HUDEP-2 (cell line): ENCODE measurements around the gene CARD8.
A peak's percentile ranks its signal among the peaks of the same experiment; 100 is the strongest.

ENCODE experiments used
- DNase-seq, 76 experiments: peaks; one replicate each; lab custom pipeline; 2025; ENCODE audit not compliant: unreplicated experiment in 76 of 76; lab: John Stamatoyannopoulos, UW

The CARD8 gene

DNA sequence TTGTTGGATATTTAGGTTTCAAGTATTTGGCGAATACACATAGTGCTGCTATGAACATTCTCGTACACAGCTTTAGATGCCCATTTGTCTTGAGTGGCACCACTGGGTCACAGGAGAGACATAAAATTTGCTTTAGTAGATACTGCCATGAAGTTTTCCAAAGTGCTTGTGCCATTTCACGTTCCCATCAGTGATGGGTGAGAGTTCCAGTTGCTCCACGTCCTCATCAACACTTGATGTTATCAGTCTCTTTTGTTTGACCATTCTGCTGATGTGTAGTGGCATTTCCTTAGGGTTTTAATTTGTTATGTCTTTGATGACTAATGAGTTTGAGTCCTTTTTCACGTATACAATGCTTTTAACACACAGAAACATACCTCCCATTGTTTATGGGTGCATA lies 74.2 kb downstream of the CARD8 start:
- no peak for DNase-seq

DNA sequence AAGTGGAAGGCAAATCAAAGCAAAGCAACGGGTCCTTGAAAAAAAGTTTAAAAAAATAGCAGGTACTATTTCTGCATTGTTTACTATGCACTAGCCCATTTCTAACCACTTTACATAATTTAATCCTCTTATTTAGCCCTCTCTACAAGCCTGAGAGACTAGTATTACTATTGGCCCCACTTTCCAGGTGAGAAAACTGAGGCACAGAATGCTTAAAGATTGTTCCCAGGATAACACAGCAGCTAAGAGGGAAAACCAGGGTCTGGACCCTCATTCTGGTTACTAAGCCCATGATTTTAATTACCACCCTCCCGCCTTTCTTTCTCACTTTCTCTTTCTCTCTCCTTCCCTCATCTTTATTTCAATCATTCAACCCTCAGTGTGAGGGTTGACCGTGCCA lies 79.5 kb downstream of the CARD8 start:
- DNase-seq = no peak

DNA sequence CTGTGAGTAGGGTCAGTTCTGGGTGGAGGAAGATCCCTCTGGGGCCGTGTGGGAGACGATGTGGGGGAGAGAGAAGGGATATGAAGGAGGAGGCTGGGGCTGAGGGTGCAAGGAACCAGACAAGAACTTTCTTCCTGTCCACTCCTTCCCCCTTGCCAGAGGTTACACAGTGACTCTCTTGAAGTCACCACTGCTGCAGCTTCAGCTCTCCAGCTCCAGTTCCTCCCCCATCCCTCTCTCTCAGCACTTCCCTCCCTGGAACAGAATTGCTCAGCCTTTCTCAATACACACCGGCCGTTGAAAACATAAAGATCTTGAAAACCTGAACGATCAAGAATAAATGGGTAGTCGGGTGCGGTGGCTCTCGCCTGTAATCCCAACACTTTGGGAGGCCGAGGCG lies 80.1 kb downstream of the CARD8 start:
- DNase-seq = no peak

DNA sequence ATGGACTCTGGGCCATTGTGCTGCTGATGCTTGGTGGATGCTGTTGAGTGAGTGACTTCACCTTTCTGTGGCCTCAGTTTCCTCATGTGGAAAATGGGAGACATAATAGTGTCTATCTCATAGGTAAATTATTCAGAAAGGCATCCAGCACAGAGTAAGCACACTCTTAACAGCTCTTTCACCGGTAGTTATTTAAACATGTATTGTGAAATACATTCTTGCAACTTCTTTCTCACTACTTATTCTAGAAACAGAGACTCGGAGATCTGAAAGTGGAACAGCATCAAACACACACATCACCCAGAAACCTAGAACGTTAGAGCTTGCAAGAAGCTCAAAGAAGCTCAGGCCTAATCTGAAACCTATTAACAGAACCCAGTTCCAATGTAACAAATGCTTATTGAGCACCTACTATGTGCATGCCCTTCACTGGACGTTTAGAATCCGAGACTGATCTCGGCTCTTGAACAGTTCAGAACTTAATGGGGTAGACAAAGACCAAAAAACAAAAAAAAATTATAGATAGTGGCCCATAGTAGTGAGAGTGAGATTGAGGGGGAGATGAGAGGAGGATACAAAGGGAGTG lies 81.2 kb downstream of the CARD8 start:
- no peak for DNase-seq

DNA sequence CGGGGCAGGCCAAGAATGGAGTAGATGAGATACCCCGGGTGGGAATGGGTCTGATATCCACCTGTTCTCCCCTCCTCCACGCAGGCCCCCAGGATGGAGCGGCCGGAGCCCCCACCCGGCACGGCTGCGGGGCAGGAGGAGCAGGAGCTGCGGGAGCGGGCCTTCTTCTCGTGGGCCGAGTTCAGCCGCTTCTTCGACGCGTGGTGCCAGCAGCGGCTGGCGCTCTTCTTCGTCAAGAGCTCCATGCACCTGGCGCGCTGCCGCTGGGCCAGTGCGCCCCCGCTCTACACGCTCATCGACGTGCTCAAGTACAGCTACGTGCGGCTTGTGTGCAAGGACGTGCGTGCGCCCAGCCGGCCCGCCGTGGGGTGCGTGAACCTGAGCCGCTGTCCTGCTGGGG lies 84.0 kb downstream of the CARD8 start:
- no peak for DNase-seq

DNA sequence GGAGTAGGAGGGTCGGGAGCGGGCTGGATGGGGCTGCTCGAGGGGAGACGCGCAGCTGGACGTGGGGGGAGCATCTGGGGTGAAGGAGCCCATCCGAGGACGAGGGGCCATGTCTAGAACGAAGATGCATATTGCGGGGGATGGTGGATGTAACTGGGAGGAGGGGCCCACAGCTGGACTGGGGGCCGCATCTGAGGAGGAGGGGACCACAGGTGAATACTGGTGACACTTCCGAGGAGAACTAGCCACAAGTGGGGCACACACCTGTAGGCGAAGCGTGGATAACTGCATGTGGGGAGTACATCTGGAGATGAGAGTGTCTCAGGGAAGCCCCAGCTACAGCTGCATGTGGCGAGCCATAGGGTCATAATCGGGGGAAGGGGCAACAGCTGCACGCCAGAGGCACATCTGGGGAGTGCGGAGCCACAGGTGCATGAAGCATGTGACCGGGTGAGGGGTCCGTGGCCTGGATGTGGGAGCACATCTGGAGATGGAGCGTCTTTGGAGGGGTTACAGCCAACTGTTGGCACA lies 84.8 kb downstream of the CARD8 start:
- peak in 4 of 76 experiments; percentile 36 to 80 (median 46) for DNase-seq

DNA sequence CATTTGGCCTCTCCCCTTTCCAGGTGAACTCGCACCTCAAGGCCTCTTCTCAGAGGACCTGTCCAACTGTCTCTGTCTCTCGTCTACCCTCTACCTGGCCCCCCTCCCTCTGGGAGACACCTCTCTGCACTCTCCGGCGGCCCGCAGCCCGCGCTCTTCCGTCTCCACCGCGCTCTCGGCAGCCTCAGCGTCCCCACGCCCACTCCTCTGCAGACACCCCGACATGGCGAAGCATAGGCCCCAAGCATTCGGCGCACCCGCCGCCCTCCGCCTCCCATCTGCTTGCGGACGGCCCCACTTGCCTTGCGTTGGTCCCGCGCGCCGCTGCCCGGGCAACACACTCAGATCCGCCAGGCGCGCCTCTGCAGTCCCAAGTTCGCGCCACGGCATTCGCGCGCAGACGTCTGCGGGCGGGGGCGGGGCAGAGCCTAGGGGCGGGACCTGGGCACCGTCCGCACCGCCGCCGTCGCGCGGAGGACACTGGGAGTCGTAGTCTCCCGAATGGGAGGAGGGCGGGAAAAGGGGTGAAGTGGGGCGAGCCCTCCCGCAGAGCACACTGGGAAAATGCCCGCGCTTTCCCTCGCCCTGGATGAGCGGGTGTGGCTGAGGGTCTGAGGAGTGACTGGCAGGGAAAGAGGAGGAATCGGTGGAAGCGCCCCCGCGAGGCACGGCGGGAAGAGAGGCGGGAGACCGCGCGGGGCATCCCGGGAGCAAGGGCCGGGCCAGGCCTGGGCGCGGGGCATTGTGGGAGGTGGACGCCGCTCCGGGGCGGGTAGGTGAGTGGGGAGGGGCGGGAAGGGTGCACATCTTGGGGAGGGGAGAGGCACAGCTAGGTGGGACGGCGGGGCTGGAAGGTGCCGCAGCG lies 85.5 kb downstream of the CARD8 start, which contains the start of the genes LIG1 and ZSWIM9:
Gene LIG1, minus strand, starts transcription at position 406 of the 865 bp plus-strand sequence. CDS start 4,778 bp downstream, outside the sequence.
Gene ZSWIM9, plus strand, starts transcription at position 742 of the 865 bp plus-strand sequence. CDS start 1,123 bp downstream, outside the sequence.
- peak in 75 of 76 experiments; percentile 65 to 99 (median 94) for DNase-seq

DNA sequence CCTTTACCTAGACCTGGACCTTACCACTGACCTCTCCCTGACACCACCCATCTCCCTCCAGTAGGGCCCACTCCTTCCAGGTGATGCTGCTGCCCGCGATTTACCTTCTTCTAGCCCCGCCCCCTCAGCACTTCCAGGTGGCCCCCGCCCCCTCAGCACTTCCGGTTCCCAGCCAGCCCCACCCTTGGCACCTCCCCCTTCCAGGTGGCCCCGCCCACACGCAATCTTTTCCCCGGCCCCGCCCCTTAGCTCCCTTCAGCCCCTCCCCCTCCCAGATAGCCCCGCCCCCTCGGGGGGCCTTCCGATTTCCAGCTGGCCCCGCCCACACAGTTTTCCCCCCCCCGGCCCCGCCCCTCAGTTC lies 86.2 kb downstream of the CARD8 start:
- DNase-seq = peak in 70 of 76 experiments; percentile 19 to 97 (median 81)

DNA sequence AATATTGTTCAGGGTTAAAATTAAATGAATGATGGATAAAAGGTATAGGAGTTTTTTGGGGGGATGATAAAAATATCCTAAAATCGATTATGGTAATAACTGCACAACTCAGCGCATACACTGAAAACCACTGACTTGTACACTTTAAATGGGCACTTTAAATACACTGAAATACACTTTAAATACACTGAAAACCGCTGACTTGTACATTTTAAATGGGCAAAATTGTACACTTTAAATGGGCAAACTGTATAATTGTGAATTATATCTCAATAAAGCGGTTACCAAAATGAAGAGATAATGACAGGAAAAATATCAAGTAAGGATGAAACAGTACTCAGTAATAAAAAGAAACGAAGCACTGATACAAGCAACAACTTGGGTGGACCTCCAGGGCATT lies 87.0 kb downstream of the CARD8 start:
- no peak for DNase-seq

DNA sequence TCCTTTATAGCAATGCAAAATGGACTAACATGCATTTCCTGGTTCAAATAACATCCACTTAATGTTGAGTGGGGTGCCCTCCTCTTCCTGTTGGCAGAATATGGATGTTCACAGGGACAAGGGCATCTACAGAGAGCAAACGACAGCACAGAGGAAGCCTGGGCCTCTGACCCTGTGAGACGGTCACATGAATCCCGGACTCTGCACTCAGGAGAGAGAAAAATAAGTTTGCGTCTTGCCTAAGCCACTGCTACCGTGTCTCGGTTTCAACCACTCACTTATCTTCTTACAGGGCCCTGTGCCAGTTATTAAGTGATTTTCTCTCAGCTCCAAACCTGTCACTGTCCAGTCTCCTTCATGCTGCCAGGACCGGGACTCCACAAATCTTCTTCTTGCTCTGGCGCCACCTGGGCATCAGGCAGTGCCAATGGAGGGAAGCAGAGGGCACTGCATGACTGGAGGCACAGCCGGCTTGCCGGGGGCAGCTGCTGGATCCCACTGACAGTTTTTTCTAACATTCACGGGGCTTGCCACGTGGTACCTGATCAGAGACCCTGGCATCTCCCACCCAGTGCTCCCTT lies 97.4 kb downstream of the CARD8 start:
- no peak for DNase-seq
